CD4-positive, alpha-beta T cell treated with Interleukin-4 for 4 hours (primary cell): ENCODE results near the gene SH3RF3.
"Not testable (repeated sequence)": the region's sequence is repeated elsewhere in the genome, so short reads cannot be mapped to it uniquely, and the experiment has no call there.

Experiments used
- DNase-seq: peaks from one replicate; pipeline ENCODE4 v3.0.0-alpha.2; 2020

SH3RF3 gene

GRCh38 chr2:109206569-109207146, 77.7 kb downstream of the SH3RF3 start:
- DNase-seq: no peak

DNA sequence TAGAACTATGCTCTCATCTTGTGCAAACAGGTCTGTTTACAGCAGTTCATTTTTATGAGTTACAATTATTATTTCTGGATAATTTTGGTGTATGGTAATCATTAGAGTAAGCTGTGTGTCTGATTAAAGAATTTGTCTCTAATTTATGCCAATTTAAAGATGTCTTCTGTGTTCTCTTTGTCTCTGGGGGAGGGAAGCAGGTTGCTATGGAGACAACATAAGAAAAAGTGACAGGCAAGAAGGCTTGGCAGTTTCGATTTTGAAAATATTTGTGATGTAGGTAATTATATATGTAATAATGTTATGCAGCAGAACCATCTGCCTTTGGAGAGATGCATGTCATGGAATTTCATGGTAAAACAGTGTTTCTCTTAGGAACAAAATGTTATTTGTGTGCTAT, 78.2 kb downstream of the SH3RF3 start:
- DNase-seq: no peak

GRCh38 chr2:109208071-109208950, 79.3 kb downstream of the SH3RF3 start:
- no peak for DNase-seq

DNA sequence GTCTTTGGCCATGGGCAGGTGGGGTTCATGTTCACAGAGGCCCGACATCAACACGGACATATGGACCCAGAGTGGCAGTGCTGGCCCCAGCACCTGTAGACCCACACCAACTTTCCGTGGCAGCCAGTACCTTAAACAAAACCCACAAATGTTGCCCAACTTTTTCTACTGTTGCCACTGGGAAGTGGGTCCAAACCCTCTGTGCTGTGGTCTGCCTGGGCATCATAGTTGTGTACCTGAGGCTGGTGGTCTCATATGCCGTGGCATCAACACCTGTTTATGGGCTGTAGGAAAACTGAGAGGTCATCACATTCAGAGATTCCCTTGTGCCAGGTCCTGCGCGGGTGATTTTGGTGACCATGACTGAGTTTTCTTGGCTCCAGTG, 79.9 kb downstream of the SH3RF3 start:
- DNase-seq: no peak

GRCh38 chr2:109209412-109209811, 80.4 kb downstream of the SH3RF3 start:
- DNase-seq: no peak

DNA sequence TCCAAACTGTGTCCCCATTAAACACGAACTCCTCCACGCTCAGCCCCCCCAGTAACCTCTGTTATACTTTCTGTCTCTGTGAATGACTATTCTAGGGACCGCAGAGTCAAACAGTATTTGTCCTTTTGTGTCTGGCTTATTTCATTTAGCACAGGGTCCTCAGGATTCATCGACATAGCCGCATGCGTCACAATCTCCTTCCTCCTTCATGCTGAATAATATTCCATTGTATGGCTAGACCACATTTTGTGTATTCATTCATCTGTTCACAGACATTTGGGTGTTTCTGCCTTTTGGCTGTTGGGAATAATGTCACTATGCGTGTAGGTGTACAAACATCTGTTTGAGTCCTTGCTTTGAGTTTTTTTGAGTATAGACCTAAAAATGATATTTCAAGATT, 80.9 kb downstream of the SH3RF3 start:
- no peak for DNase-seq

GRCh38 chr2:109210431-109211200, 81.6 kb downstream of the SH3RF3 start:
- DNase-seq: no peak

DNA sequence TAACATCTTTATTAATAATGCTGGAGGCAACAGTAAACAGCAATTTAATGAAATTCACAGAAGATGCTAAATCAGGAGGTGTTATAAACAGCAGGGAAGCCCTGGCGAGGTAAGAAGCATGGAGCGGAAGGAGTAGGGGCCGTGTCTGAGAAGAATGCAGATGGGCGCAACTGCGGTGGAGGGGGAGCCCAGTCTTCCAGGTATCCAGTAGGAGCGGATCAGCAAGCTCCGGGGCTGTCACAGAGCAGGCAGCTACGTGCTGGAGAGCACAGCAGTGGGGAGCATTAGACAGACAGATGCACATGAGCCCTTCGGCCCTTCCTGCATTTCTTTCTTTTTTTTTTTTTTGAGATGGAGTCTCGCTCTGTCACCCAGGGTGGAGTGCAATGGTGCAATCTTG, 82.3 kb downstream of the SH3RF3 start:
- no peak for DNase-seq

DNA sequence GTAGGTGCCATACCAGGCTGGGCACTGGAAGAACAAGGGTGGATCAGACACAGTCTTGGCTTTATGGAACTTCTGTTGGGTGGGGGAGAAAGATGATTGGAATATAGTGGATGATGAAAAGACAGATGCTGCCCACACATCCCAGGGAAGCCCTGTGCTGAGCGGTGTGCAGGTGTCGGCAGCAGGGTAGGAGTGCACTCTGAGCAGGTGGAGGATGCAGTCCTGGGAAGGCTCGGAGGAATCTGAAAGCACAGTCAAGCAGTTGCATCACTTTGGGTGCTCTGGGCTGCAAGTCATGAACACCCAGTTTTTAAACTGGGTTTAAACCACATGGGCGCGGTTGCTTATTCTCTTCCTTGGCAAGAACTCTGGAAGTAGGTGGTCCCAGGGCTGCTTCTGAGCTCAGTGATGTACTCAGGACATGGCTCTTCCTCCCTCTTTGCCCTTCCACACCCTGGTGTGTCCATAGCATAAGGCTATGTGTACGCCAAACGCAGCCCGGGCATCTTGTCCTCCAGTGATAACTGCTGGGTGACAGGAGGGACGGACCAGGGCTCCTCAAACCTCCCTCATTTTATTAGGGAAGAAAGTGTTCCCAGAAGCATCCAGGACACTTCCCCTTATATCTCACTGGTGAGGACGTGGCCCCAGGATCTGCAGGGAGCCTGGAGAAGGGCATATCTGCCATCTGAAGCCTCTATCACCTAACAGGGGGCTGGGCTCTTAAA, 84.0 kb downstream of the SH3RF3 start:
- DNase-seq: no peak

DNA sequence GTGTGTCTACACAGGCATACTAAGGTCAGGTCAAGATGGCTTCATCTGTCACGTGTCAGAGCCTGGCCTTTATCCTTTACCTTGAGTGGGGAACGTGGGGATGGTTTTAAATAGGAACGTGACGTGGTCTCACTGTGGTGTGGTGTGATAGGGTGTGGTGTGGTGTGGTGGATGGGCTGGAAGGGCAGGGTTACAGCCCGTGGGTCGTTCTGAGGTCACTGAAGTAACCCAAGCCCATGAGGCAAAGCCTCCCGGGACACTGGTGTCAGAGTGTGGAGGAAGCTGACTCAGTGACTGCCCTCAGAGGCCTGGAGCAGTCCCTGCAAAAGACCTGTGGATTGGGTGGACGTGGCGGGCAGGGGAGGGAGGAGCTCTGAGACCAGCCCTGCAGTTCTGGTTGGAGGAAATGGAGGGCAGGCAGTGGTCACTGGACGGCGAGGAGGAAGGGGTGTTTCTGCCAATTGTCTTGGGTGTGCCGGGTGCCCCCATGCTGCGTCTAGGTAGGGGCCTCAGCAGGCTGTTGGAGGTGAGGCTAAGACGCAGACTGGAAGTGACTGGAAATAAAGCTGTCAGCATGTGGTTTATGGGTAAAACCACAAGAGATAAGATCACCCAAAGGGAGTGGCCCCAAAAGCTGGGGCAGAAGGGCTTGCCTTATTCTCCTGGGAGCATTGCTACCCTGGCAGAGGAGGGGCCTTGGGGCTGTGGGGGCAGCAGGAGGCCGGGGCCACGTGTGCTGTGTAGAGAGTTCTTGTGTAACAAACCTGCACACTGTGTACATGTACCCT, 84.8 kb downstream of the SH3RF3 start:
- DNase-seq: peak; percentile 71

DNA sequence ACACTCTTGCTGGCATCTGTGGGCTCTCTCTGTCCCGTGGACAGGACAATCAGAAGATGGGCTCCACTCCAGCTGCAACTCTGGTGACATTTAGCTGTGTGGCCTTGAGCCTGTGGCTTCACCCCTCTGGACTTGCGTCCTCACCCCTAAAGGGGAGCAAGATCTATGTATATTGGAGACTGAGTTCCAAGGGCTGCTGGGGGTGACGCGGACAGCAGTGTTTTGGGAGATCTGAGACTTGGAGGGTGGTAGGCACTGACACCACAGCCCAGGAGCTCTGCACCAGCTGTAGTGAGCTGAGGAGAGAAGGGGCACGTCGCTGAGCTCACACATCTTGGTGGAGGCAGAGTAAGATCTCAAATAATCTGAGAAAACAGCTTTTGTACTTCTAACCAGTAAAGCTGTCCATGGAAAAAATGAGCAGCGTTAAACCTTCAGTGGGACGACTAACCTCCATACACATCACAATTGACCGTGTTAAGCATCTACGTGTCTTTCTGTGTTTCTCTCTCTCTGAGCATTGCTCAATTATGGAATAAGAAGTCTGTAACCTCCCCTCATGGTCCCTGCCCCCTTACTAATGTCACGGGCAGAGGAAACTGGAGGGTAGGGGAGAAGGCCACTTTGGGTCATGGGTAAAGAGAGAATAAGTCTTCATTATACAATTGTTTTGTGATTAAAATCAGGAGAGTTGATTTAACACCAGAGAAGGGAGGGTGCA, 85.8 kb downstream of the SH3RF3 start:
- DNase-seq: no peak

DNA sequence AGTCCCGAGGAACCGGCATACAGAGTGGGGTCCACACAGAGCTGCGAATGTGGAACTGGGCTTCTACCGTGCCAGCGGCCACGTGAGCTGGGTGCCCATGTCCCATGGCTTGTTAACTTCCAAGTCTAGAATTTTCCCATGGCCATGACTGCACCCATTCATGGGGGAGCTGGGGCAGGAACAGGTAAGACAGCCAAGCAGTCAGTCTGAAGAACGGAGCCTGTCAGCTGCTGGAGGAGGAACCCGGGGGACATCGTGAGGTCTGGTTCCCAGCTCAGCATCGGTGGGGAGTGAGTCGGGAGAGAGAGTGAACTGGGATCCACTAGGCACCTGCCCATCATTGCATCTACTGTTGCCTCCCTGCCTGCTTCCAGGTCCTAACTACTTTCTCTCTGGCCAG, 86.9 kb downstream of the SH3RF3 start:
- DNase-seq: no peak

DNA sequence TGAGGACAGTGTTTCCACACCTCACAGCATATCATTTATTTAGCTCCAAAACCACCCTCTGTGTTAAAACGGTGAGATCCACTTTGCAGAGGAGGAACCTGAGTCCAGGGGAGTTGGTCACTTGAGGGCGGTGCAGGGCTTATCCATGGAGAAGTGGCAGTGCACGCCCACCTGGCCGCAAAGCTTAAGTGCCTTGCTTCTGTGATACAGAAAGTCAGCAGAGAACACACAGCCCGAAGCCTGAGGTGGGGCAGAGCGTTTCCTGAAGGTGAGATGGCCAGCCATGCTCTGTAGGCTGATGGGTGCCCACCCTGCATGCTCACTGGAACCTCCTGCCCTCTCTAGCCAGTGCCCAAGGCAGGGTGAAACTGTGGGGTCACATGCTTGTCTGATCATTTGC, 87.3 kb downstream of the SH3RF3 start:
- DNase-seq: no peak

GRCh38 chr2:109217362-109218086, 88.5 kb downstream of the SH3RF3 start:
- peak; percentile 3 for DNase-seq

GRCh38 chr2:109218087-109218791, 89.2 kb downstream of the SH3RF3 start:
- DNase-seq: peak; percentile 17

DNA sequence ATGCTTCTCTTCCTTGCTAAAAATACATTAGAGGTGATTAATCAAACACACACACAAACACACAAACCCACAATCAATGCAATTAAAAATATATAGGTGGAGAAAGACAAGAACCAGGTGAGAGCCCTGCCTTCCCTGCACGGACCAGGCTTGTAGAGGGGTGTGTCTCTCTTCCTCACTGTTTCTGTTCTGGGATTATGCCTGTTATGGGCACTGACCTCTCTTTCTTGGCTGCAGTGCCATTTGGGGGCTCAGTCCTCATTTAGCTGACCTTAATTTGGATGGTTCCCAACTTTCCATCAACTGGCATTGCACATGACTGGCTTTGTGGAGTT, 89.8 kb downstream of the SH3RF3 start:
- DNase-seq: no peak

GRCh38 chr2:109220860-109221259, 91.9 kb downstream of the SH3RF3 start:
- no peak for DNase-seq

DNA sequence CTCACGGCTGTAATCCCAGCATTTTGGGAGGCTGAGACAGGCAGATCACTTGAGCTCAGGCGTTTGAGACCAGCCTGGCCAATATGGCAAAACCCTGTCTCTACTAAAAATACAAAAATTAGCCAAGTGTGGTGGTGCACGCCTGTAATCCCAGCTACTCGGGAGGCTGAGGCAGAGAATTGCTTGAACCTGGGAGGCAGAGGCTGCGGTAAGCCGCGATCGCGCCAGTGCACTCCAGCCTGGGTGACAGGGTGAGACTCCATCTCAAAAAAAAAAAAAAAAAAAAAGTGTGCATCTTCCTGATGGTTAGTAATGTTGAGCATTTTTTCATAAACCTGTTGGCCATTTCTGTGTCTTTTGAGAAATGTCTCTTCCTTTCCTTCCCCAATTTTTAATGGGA, 92.3 kb downstream of the SH3RF3 start:
- not testable (repeated sequence) for DNase-seq

GRCh38 chr2:109222422-109222821, 93.4 kb downstream of the SH3RF3 start:
- DNase-seq: no peak

GRCh38 chr2:109222825-109223471, 93.9 kb downstream of the SH3RF3 start:
- DNase-seq: no peak
